Stimulated activated CD8-positive, alpha-beta memory T cell treated with anti-CD3 and anti-CD28 coated beads, Interleukin-12 subunit alpha, Interleukin-12 subunit beta, amount 100 ng/mL, for 1 hour (primary cell): ENCODE results near the gene NATD1.

ENCODE experiments used
- DNase-seq: peaks from one replicate; pipeline ENCODE4 v3.0.0-alpha.2; 2020; ENCODE audit warnings: low read depth

NATD1 gene

GRCh38 chr17:21289902-21290571, 36.8 kb upstream of the NATD1 start:
- no peak for DNase-seq

- no peak for DNase-seq
Observed at GRCh38 chr17:21289175-21289901, 36.1 kb upstream of the NATD1 start.

- DNase-seq, result no peak
Observed at GRCh38 chr17:21288571-21289017, 35.4 kb upstream of the NATD1 start.

- peak; percentile 96 for DNase-seq
Observed at GRCh38 chr17:21287703-21288449, 34.7 kb upstream of the NATD1 start.

- no peak for DNase-seq
Observed at GRCh38 chr17:21286909-21287702, 33.9 kb upstream of the NATD1 start.

GRCh38 chr17:21286066-21286770, 33.0 kb upstream of the NATD1 start:
- DNase-seq, result no peak

GRCh38 chr17:21285164-21286065, 32.2 kb upstream of the NATD1 start:
- DNase-seq, result no peak

GRCh38 chr17:21284319-21285163, 31.3 kb upstream of the NATD1 start, which contains the start of gene MAP2K3:
Gene MAP2K3 (plus strand): TSS chr17:21284711. CDS start chr17:21284921, 210 bp downstream.
- DNase-seq, result peak; percentile 94

- DNase-seq, result no peak
Observed at GRCh38 chr17:21283482-21284318, 30.5 kb upstream of the NATD1 start.

- no peak for DNase-seq
Observed at GRCh38 chr17:21282850-21283249, 29.6 kb upstream of the NATD1 start.

GRCh38 chr17:21282231-21282630, 29.0 kb upstream of the NATD1 start:
- no peak for DNase-seq

GRCh38 chr17:21280081-21280518, 26.9 kb upstream of the NATD1 start:
- DNase-seq, result peak; percentile 90

- no peak for DNase-seq
Observed at GRCh38 chr17:21279582-21279981, 26.4 kb upstream of the NATD1 start.

GRCh38 chr17:21279198-21279535, 26.0 kb upstream of the NATD1 start:
- no peak for DNase-seq

- no peak for DNase-seq
Observed at GRCh38 chr17:21278450-21279197, 25.4 kb upstream of the NATD1 start.

- DNase-seq, result no peak
Observed at GRCh38 chr17:21277332-21277731, 24.1 kb upstream of the NATD1 start.

- no peak for DNase-seq
Observed at GRCh38 chr17:21276264-21276588, 23.0 kb upstream of the NATD1 start.
